Measurements from ENCODE around the gene PSMD1. TPM values are rescaled to one million over a fixed set of nuclear protein-coding genes. Genes with fewer than 3 reads are reported as not detected.

The PSMD1 gene
- total and polyA plus RNA-seq, 2 experiments from 2014 or later: 148 to 177 TPM

- no peak for TF ChIP-seq ZNF462 (CRISPR knock-in tag; IDR thresholded peaks at IDR 0.05)
These were observed 113.4 kb downstream of the PSMD1 start (continued) for GRCh38 chr2:231170055-231170454.

DNA sequence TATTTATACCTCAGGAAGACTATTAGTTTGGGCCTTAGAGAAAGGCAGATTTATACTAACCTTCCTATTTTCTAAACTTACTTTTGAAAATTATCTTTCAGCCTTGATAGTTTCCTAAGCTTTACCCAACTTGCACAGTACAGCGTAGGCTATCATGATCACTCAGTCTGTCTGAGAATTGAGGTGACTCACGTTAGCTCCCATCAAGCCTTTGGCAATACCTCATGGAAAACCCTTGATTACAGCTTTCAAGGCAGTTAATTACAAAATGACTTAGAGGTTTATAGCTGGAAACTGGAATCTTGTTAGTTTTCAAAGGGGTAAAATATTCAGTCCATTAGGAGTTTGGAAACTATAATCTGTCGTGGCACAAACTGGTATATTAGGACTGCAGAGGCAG is 115.4 kb downstream of the PSMD1 start:
- DNase-seq (ENCODE audit: low spot score): no peak
- Histone ChIP-seq H3K79me2 (replicated peaks; ENCODE audit: insufficient read depth) (no peaks in the 10 kb centered on the region), H4K20me1 (replicated peaks; ENCODE audit: insufficient read depth) (no peaks in the 10 kb centered on the region; the same call in 1 of the 2 replicates), H3K27me3 (ENCODE audit: insufficient read depth) (no peaks in the 10 kb centered on the region), H3K4me1 (ENCODE audit: insufficient read depth) (no peaks in the 10 kb centered on the region), H3K27ac (ENCODE audit: low read depth) (peak overlapping the region; percentile 18; the same call in 1 of the 2 replicates), H3F3A (replicated peaks; ENCODE audit: low read depth) (0 out of 2 replicates have a peak, but pooled peaks cover 10% of the 10 kb centered on the region), H3K4me3 (no peak overlapping the region), H3K4me2 (no peak overlapping the region), H3K9me2 (ENCODE audit: insufficient read depth) (no peaks in the 10 kb centered on the region), H2AFZ (no peak overlapping the region), H3K36me3 (ENCODE audit: insufficient read depth) (peaks cover 11% of the 10 kb centered on the region; the same call in 1 of the 2 replicates)
- H3K27ac Mint-ChIP-seq: no peak overlapping the region
- H3K27me3 Mint-ChIP-seq (ENCODE audit: insufficient read depth, low read depth, poor library complexity): peaks cover 7% of the 10 kb centered on the region
- H3K4me1 Mint-ChIP-seq: no peaks in the 10 kb centered on the region
- H3K4me3 Mint-ChIP-seq: no peak overlapping the region
- H3K9me3 Mint-ChIP-seq: no peaks in the 10 kb centered on the region
- H3K36me3 Mint-ChIP-seq (ENCODE audit: low read depth): peaks cover 52% of the 10 kb centered on the region
- no peak for ATAC-seq
- TF ChIP-seq ZNF114 (CRISPR knock-in tag; IDR thresholded peaks at IDR 0.05) (no peak), EZH2 (IDR thresholded peaks at IDR 0.05; ENCODE audit: low read depth, unreplicated experiment) (no peak), ZNF462 (CRISPR knock-in tag; IDR thresholded peaks at IDR 0.05) (no peak), POLR2AphosphoS5 (IDR thresholded peaks at IDR 0.05; ENCODE audit: low read depth) (no peak), NANOG (IDR thresholded peaks at IDR 0.05; ENCODE audit: borderline replicate concordance) (no peak), STAT1 (IDR thresholded peaks at IDR 0.05; ENCODE audit: unreplicated experiment) (no peak), JUNB (IDR thresholded peaks at IDR 0.05; ENCODE audit: unreplicated experiment) (no peak)
- TF ChIP-seq, protein P1, sequence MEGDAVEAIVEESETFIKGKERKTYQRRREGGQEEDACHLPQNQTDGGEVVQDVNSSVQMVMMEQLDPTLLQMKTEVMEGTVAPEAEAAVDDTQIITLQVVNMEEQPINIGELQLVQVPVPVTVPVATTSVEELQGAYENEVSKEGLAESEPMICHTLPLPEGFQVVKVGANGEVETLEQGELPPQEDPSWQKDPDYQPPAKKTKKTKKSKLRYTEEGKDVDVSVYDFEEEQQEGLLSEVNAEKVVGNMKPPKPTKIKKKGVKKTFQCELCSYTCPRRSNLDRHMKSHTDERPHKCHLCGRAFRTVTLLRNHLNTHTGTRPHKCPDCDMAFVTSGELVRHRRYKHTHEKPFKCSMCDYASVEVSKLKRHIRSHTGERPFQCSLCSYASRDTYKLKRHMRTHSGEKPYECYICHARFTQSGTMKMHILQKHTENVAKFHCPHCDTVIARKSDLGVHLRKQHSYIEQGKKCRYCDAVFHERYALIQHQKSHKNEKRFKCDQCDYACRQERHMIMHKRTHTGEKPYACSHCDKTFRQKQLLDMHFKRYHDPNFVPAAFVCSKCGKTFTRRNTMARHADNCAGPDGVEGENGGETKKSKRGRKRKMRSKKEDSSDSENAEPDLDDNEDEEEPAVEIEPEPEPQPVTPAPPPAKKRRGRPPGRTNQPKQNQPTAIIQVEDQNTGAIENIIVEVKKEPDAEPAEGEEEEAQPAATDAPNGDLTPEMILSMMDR (conservative IDR thresholded peaks at IDR 0.05; ENCODE audit: low read depth in 2 of 2): no peak

All from GM23338 (cell line).